LoVo (cell line): Measurements from ENCODE around the gene PDE4D.

Experiments
- DNase-seq: peaks from one replicate; pipeline ENCODE4 v3.0.0-alpha.2; 2016; ENCODE audit warnings: low spot score

Gene PDE4D

GRCh38 chr5:59548807-59549357 is 344.6 kb downstream of the PDE4D start:
- peak; percentile 63 for DNase-seq

- DNase-seq, result no peak
Measured at GRCh38 chr5:59547731-59548130, 345.8 kb downstream of the PDE4D start.

- DNase-seq, result no peak
Measured at GRCh38 chr5:59544573-59544972, 349.0 kb downstream of the PDE4D start.

GRCh38 chr5:59543821-59544442 is 349.6 kb downstream of the PDE4D start:
- no peak for DNase-seq

GRCh38 chr5:59542851-59543820 is 350.4 kb downstream of the PDE4D start:
- no peak for DNase-seq

GRCh38 chr5:59542306-59542705 is 351.2 kb downstream of the PDE4D start:
- no peak for DNase-seq

- DNase-seq, result no peak
Measured at GRCh38 chr5:59540366-59540765, 353.2 kb downstream of the PDE4D start.

GRCh38 chr5:59538750-59539121 is 354.8 kb downstream of the PDE4D start:
- no peak for DNase-seq

- DNase-seq, result no peak
Measured at GRCh38 chr5:59537961-59538749, 355.4 kb downstream of the PDE4D start.

- no peak for DNase-seq
Measured at GRCh38 chr5:59536875-59537274, 356.7 kb downstream of the PDE4D start.

GRCh38 chr5:59535561-59535960 is 358.0 kb downstream of the PDE4D start:
- DNase-seq, result no peak

GRCh38 chr5:59533730-59534108 is 359.8 kb downstream of the PDE4D start:
- DNase-seq, result no peak

- no peak for DNase-seq
Measured at GRCh38 chr5:59532979-59533729, 360.4 kb downstream of the PDE4D start.

- no peak for DNase-seq
Measured at GRCh38 chr5:59529239-59529638, 364.3 kb downstream of the PDE4D start.

- no peak for DNase-seq
Measured at GRCh38 chr5:59528202-59528862, 365.2 kb downstream of the PDE4D start.

GRCh38 chr5:59525957-59526356 is 367.6 kb downstream of the PDE4D start:
- DNase-seq, result no peak

- no peak for DNase-seq
Measured at GRCh38 chr5:59525311-59525710, 368.2 kb downstream of the PDE4D start.

- no peak for DNase-seq
Measured at GRCh38 chr5:59522201-59522831, 371.2 kb downstream of the PDE4D start.

GRCh38 chr5:59521476-59521875 is 372.1 kb downstream of the PDE4D start:
- DNase-seq, result no peak

GRCh38 chr5:59519338-59519737 is 374.2 kb downstream of the PDE4D start:
- DNase-seq, result no peak
